Measurements from ENCODE around the gene SLFNL1. TPM values are rescaled to one million over a fixed set of nuclear protein-coding genes. Genes with fewer than 3 reads are reported as not detected.

SLFNL1 gene
- total RNA-seq, 1 experiment from 2014 or later = 0.11 TPM

DNA sequence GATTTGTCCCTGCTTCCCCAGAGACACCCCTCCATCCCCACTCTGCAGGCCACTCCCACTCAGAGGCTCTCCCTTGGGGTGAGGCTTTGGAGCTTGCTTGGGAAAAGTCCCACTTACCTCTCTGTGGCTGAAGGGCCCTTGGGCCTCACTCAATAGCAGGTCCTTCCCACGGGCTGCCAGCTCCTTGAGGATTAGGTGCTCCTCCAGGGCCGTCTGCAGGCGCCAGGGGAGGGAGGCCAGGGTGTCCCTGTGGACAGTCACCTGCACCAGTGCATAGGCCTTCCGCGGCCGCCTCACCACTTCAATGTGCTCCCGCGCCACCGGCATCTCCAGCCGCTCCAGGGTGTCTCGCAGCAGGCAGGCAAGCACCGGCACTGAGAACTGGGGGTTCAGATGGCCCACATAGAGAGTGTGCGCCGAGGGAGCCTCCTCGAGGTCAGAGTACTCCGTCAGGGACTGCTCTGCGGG is 1.4 kb downstream of the SLFNL1 start:
- Mint-ChIP-seq H3K36me3 (ENCODE audit: insufficient read depth in 1 of 3, low read depth in 3 of 3) (peaks cover 4 to 39% (median 34%) of the 10 kb centered on the region in 3 experiments; a peak in 6 of 7 replicates), H3K9me3 (no peaks in the 10 kb centered on the region), H3K27ac (no peak overlapping the region), H3K4me3 (no peak overlapping the region), H3K4me1 (peaks cover 12 to 15% of the 10 kb centered on the region in 2 experiments), H3K27me3 (ENCODE audit: low read depth) (peaks cover 23% of the 10 kb centered on the region)
- Histone ChIP-seq H4K8ac (replicated peaks; ENCODE audit: insufficient read length, low read depth, low read length) (no peak overlapping the region), H3K56ac (ENCODE audit: insufficient read length, low read depth, low read length) (no peak overlapping the region), H3K18ac (ENCODE audit: insufficient read length, low read depth, low read length) (no peak overlapping the region), H2BK12ac (ENCODE audit: insufficient read length, low read depth, low read length) (no peak overlapping the region), H4K20me1 (ENCODE audit: control insufficient read depth, insufficient read depth, insufficient read length) (no peaks in the 10 kb centered on the region), H2BK20ac (ENCODE audit: low read depth, low read length, poor library complexity, severe bottlenecking) (no peak overlapping the region), H3K27ac (ENCODE audit: insufficient read length, low read depth, low read length) (no peak overlapping the region), H3K9me3 (ENCODE audit: control insufficient read depth, low read depth, low read length) (no peaks in the 10 kb centered on the region), H4K5ac (ENCODE audit: insufficient read length, low read depth, low read length) (no peak overlapping the region), H2AK5ac (ENCODE audit: insufficient read length, low read length) (no peak overlapping the region), H3K9ac (ENCODE audit: extremely low read depth, insufficient read length, low read length) (no peak overlapping the region), H4K91ac (ENCODE audit: insufficient read length, low read depth, low read length) (no peak overlapping the region), H3K4me2 (ENCODE audit: insufficient read depth, insufficient read length, low read length) (no peak overlapping the region), H2BK15ac (ENCODE audit: low read depth, low read length) (no peak overlapping the region), H2AFZ (ENCODE audit: low read length) (no peak overlapping the region), H3K4ac (ENCODE audit: low read depth, low read length) (no peak overlapping the region), H3K23me2 (ENCODE audit: insufficient read length, low read depth, low read length, poor library complexity, severe bottlenecking) (no peaks in the 10 kb centered on the region), H3K14ac (ENCODE audit: insufficient read depth, low read length) (no peak overlapping the region), H3K79me2 (ENCODE audit: insufficient read depth, low read length) (no peaks in the 10 kb centered on the region), H3K27me3 (ENCODE audit: insufficient read depth, low read length) (no peaks in the 10 kb centered on the region), H3K23ac (ENCODE audit: insufficient read length, low read depth, low read length) (no peak overlapping the region), H3T11ph (ENCODE audit: low read length) (no peak overlapping the region), H2BK5ac (ENCODE audit: insufficient read length, low read length) (no peak overlapping the region), H2BK120ac (ENCODE audit: low read depth, low read length, poor library complexity, severe bottlenecking) (no peak overlapping the region), H3K79me1 (ENCODE audit: insufficient read depth, low read depth, low read length, poor library complexity, severe bottlenecking) (no peaks in the 10 kb centered on the region), H3K4me1 (ENCODE audit: insufficient read depth, low read length) (no peaks in the 10 kb centered on the region)
- DNase-seq = no peak
- TF ChIP-seq, protein P1, sequence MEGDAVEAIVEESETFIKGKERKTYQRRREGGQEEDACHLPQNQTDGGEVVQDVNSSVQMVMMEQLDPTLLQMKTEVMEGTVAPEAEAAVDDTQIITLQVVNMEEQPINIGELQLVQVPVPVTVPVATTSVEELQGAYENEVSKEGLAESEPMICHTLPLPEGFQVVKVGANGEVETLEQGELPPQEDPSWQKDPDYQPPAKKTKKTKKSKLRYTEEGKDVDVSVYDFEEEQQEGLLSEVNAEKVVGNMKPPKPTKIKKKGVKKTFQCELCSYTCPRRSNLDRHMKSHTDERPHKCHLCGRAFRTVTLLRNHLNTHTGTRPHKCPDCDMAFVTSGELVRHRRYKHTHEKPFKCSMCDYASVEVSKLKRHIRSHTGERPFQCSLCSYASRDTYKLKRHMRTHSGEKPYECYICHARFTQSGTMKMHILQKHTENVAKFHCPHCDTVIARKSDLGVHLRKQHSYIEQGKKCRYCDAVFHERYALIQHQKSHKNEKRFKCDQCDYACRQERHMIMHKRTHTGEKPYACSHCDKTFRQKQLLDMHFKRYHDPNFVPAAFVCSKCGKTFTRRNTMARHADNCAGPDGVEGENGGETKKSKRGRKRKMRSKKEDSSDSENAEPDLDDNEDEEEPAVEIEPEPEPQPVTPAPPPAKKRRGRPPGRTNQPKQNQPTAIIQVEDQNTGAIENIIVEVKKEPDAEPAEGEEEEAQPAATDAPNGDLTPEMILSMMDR (conservative IDR thresholded peaks at IDR 0.05) = no peak
- no CpG with 5 or more reads among the region's 17 CpGs for WGBS (ENCODE audit: extremely low coverage, insufficient read length, low lambda C conversion rate)

Data from H9 (cell line).